NT2/D1 (cell line): ENCODE data around the gene CDKL5.
A peak's percentile ranks its signal among the peaks of the same experiment; 100 is the strongest.

Source experiments
- DNase-seq: peaks from one replicate; pipeline ENCODE4 v3.0.0-alpha.2; 2011; ENCODE audit warnings: low read depth, low spot score
- H3K27me3 ChIP-seq: 2 replicates; pipeline ENCODE4 v1.6.0; 2011; ENCODE audit warnings: mild to moderate bottlenecking; ENCODE audit not compliant: insufficient read length, insufficient read depth
- H3K36me3 ChIP-seq: 2 replicates; pipeline ENCODE4 v1.6.1; 2011; ENCODE audit warnings: mild to moderate bottlenecking, low read length, mixed read lengths; ENCODE audit not compliant: insufficient read depth, insufficient read length
- H3K4me1 ChIP-seq: 2 replicates; pipeline ENCODE4 v1.5.1; 2011; ENCODE audit not compliant: insufficient read depth, insufficient read length
- H3K4me3 ChIP-seq: 2 replicates; pipeline ENCODE4 v1.5.1; 2011; ENCODE audit warnings: low read depth; ENCODE audit not compliant: insufficient read length
- H3K9ac ChIP-seq: 2 replicates; pipeline ENCODE4 v1.6.0; 2011; ENCODE audit warnings: low read depth; ENCODE audit not compliant: insufficient read length
- H3K9me3 ChIP-seq: 2 replicates; pipeline ENCODE4 v1.5.1; 2011; ENCODE audit warnings: mild to moderate bottlenecking, low read length; ENCODE audit not compliant: insufficient read depth
- SUZ12 ChIP-seq: IDR thresholded peaks from 2 replicates; pipeline ENCODE4 v1.6.1; 2011; ENCODE audit not compliant: insufficient read length, insufficient read depth; ENCODE audit errors: extremely low read depth
- YY1 ChIP-seq: IDR thresholded peaks from 2 replicates; pipeline ENCODE4 v1.6.1; 2011; ENCODE audit not compliant: insufficient read length, insufficient read depth
- ZNF274 ChIP-seq: IDR thresholded peaks from 2 replicates; pipeline ENCODE4 v1.6.1; 2011; ENCODE audit warnings: mild to moderate bottlenecking, low read depth, low read length

The CDKL5 gene

DNA sequence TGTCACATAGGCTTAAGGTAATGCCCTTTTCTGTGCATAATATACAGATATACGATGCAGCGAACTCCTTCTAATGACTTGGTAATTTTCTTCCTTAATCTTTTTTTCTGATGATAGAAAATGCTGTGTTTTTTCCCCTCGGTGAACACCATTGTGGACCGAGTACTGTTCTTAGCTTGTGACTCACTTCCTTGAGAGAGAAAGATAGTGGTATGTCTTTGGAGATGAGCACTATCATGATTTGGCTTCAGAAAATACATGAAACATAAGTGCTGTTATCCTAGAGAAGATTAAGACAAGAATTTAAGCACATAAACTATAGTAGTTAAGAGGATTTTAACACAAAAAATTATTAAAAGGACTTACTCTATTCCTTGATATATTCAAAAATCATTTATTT lies 182.6 kb downstream of the CDKL5 start:
- TF ChIP-seq ZNF274 (no peak), SUZ12 (no peak), YY1 (no peak)
- H3K4me3 ChIP-seq = no peak overlapping the region
- no peaks in the 10 kb centered on the region for H3K9me3 ChIP-seq
- DNase-seq = no peak
- H3K4me1 ChIP-seq = no peaks in the 10 kb centered on the region
- H3K27me3 ChIP-seq = no peaks in the 10 kb centered on the region
- peaks cover 31% of the 10 kb centered on the region for H3K36me3 ChIP-seq
- H3K9ac ChIP-seq = no peak overlapping the region

DNA sequence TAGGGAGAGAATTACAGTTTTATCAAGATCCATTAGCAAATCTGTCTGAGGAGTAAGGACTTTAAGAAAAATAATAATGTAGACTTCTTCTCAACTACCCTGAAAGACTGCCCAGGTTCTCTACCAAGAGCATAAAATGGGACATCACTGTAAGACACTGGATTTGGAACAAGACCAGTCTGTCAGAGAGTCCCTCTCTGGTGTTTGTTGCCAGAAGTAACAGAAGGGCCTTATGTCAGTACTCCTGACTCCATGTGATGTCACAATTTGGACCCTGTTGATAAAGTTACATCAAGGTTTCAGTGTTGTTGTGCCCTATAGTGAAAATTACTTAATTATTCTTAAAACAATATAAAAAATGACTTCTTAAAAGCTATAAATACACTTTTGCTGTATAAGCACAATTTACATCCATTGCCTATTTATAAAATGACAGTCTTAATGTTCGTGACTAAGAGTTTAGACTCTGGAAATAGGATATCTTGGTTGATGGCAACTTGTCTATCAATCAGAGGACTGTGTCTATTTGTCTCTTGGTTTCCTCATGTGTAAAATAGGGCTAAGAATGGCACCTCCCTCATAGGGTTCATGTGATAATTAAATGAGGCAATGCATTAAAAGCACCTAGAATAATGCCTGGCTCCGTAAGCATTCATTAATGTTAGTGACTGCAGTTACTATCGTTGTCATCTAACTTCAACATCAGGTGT lies 188.7 kb downstream of the CDKL5 start:
- H3K36me3 ChIP-seq = peaks cover 24% of the 10 kb centered on the region
- H3K4me1 ChIP-seq = no peaks in the 10 kb centered on the region
- no peaks in the 10 kb centered on the region for H3K27me3 ChIP-seq
- H3K4me3 ChIP-seq = no peak overlapping the region
- TF ChIP-seq SUZ12 (no peak), ZNF274 (no peak), YY1 (no peak)
- H3K9ac ChIP-seq = no peak overlapping the region
- no peaks in the 10 kb centered on the region for H3K9me3 ChIP-seq
- no peak for DNase-seq

DNA sequence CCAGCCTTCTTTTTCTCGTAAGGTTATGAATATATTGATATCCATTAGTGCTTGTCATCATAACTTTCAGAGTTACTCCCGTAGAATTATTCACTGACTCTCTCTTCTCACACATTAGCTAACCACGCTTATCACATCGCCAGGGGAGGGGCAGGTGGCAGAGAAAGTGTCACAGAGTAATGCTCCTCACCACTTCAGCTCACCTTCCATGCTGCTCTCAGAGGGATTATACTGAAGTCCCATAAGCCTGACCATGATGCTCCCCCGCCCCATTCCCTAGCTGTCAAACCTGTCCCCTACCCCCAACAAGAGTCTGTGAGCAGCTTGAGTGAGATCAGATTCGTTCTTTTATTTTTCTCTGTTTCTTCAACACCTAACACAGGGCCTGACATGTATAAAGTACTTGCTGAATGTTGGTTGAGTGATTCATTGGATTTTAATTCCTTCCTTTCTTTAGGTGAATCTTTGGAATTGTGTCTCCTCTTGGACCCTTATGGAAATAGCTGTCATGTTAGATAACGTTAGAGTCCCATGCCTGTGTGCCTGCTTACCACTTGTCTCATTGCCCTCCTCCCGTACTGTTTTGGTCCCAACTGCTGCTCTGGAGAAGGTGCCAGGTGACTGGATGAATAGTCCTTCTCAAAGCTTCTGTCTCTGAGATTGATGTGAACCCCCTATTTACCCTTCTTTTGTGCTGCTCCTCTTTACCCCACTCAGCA lies 191.4 kb downstream of the CDKL5 start:
- Histone ChIP-seq H3K36me3 (peaks cover 9% of the 10 kb centered on the region), H3K27me3 (no peaks in the 10 kb centered on the region), H3K9me3 (no peaks in the 10 kb centered on the region), H3K9ac (no peak overlapping the region), H3K4me1 (no peaks in the 10 kb centered on the region), H3K4me3 (no peak overlapping the region)
- TF ChIP-seq ZNF274 = no peak
- TF ChIP-seq SUZ12 = no peak
- TF ChIP-seq YY1 = no peak
- no peak for DNase-seq

DNA sequence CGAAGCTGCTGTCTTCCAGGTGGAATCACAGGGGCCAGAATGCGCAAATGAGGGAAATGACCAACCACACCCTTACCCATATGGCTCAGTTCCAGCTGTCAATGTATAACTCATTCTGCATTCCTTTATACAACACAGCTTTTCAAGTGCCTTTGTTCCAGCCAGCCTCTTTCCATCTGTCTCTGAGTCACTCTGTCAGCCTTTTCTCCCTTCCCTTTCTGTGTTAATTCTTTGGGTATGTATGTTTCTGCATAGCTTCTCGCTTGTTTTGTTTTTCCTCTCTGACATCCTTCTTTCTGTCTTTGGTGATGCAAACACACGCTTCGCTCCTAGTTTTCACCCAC lies 192.0 kb downstream of the CDKL5 start:
- no peaks in the 10 kb centered on the region for H3K27me3 ChIP-seq
- no peak overlapping the region for H3K4me3 ChIP-seq
- no peaks in the 10 kb centered on the region for H3K9me3 ChIP-seq
- peak; percentile 3 for DNase-seq
- peaks cover 9% of the 10 kb centered on the region for H3K36me3 ChIP-seq
- no peak for TF ChIP-seq ZNF274
- TF ChIP-seq SUZ12 = no peak
- TF ChIP-seq YY1 = no peak
- H3K4me1 ChIP-seq = no peaks in the 10 kb centered on the region
- no peak overlapping the region for H3K9ac ChIP-seq

DNA sequence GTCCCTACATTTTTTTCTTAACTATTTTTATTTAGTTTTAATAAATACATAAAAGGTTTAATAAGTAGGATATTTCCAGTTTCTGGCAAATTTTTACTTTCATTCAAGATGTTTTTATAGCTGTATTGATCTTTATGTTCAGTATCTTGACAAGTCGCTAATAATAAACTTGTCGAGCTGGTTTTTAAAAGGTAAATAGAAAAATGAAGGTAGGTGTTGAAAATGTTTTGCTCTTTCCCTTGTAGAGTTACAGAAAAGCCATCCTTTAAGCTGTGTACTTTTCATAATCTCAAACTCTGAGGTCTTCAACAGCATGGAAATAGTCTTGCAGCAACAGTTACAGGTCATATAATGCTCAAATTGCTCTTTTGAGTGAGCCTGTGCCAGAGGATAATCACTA lies 193.9 kb downstream of the CDKL5 start:
- no peaks in the 10 kb centered on the region for H3K4me1 ChIP-seq
- no peaks in the 10 kb centered on the region for H3K27me3 ChIP-seq
- no peak overlapping the region for H3K9ac ChIP-seq
- no peaks in the 10 kb centered on the region for H3K9me3 ChIP-seq
- peaks cover 6% of the 10 kb centered on the region for H3K36me3 ChIP-seq
- DNase-seq = no peak
- no peak for TF ChIP-seq YY1
- TF ChIP-seq ZNF274 = no peak
- no peak for TF ChIP-seq SUZ12
- H3K4me3 ChIP-seq = no peak overlapping the region

DNA sequence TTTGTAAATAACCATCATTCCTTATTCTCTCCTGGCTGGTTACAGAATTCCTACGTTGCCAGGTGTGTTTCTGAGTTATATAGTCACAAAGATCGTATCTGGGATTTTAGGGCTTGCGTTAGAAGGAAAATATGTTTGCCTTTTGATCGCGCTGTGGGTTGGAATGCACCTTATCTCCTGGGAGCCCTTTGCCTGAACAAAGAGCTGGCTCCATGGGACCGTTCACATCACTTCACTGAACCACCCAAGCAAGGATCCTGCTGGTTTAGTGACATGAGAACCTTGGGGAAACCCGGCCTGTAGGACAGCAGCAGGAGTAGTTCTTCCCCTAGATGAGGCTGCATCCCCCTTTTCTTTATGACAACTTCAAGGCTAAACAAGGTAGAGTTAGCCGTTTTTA lies 194.9 kb downstream of the CDKL5 start:
- no peak overlapping the region for H3K9ac ChIP-seq
- H3K4me1 ChIP-seq = no peaks in the 10 kb centered on the region
- DNase-seq = no peak
- TF ChIP-seq YY1 (no peak), SUZ12 (no peak), ZNF274 (no peak)
- H3K27me3 ChIP-seq = no peaks in the 10 kb centered on the region
- H3K9me3 ChIP-seq = no peaks in the 10 kb centered on the region
- peaks cover 7% of the 10 kb centered on the region for H3K36me3 ChIP-seq
- H3K4me3 ChIP-seq = no peak overlapping the region

DNA sequence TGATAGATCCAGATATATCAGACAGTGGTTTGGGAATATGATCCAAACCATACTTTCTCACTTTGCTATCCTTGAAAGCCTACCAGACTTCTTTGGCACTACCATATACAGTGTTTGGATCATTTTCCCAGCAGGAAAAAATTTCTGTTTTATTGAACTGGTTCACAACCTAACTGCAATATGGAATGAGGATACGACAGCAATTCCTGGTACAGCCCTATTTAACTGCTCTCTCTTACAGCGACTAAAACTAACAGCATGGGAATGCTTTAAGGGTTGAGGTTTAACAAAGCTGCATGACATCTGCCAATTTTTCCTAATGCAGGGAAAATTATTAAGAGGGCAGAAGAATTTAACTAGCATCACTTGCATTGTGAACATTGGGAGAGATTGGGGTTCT lies 199.2 kb downstream of the CDKL5 start:
- Histone ChIP-seq H3K27me3 (no peaks in the 10 kb centered on the region), H3K4me3 (no peak overlapping the region), H3K4me1 (no peaks in the 10 kb centered on the region), H3K9me3 (no peaks in the 10 kb centered on the region), H3K9ac (no peak overlapping the region), H3K36me3 (peaks cover 21% of the 10 kb centered on the region)
- no peak for DNase-seq
- no peak for TF ChIP-seq SUZ12
- no peak for TF ChIP-seq ZNF274
- TF ChIP-seq YY1 = no peak
